Mesodermal cell (in vitro differentiated cells): ENCODE measurements around the gene EPC1.
A peak's percentile ranks its signal among the peaks of the same experiment; 100 is the strongest.

Source experiments
- H3K27ac ChIP-seq: 2 replicates; pipeline ENCODE4 v1.7.0; 2013; ENCODE audit warnings: mild to moderate bottlenecking, low read depth, low read length, moderate library complexity; ENCODE audit not compliant: severe bottlenecking
- H3K36me3 ChIP-seq: 2 replicates; pipeline ENCODE4 v1.7.1; 2013; ENCODE audit warnings: mild to moderate bottlenecking, low read length, moderate library complexity; ENCODE audit not compliant: control insufficient read depth, insufficient read depth
- H3K4me1 ChIP-seq: one replicate; pipeline ENCODE4 v1.7.1; 2013; ENCODE audit warnings: mild to moderate bottlenecking, low read length; ENCODE audit not compliant: insufficient read depth, control insufficient read depth, poor library complexity, severe bottlenecking
- H3K4me3 ChIP-seq: 2 replicates; pipeline ENCODE4 v1.7.0; 2013; ENCODE audit warnings: low read length, control low read depth, mild to moderate bottlenecking; ENCODE audit not compliant: insufficient read depth, poor library complexity, severe bottlenecking; ENCODE audit errors: extremely low read depth
- H3K9me3 ChIP-seq: 2 replicates; pipeline ENCODE4 v1.7.1; 2013; ENCODE audit warnings: mild to moderate bottlenecking, low read length, moderate library complexity; ENCODE audit not compliant: control insufficient read depth
- WGBS, 2 experiments: methylation state at CpG; one replicate each; pipeline ENCODE4 v1.1.5; 2013; ENCODE audit warnings: missing lambda C conversion rate in 2 of 2; ENCODE audit not compliant: insufficient coverage in 2 of 2; 5-methylcytosine and 5-hydroxymethylcytosine counted together

Gene EPC1

DNA sequence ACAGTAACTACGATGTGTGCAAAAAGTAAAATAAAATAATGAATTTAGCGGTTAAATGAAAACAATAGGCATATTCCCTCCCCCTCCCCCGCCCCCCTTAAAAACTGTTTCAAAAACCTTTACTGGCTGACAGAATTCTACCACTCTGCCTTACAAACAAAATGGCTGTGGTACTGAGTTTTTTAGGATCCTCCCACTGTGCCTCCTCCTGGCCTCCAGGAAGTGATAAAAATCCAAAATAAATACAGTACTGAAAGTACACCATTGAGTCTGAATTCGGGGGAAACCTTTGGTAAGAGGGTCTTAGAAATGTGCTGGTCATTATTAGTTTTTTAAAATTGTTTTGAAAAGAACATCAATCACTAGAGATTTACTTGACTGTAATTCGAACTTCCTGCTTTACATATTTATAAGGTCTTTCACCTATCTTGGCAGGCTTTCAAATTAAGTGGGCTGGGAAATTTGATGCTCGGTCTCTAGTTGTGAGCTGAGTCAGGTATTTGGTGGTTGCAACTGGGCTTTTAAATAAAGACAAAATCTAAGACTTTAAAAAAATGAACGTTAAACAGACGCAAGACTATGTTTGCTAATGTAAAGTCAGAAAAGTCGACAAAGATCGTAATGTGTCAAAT is 32.5 kb upstream of the EPC1 start:
- Histone ChIP-seq H3K4me1 (no peaks in the 10 kb centered on the region), H3K4me3 (peak overlapping the region; percentile 61), H3K36me3 (peaks cover 1% of the 10 kb centered on the region), H3K27ac (peak overlapping the region; percentile 81), H3K9me3 (no peaks in the 10 kb centered on the region)
- 0% methylated on average over 3 of the region's 10 CpGs; no CpG with 5 or more reads in 1 of the 2 experiments for WGBS, 2 experiments

DNA sequence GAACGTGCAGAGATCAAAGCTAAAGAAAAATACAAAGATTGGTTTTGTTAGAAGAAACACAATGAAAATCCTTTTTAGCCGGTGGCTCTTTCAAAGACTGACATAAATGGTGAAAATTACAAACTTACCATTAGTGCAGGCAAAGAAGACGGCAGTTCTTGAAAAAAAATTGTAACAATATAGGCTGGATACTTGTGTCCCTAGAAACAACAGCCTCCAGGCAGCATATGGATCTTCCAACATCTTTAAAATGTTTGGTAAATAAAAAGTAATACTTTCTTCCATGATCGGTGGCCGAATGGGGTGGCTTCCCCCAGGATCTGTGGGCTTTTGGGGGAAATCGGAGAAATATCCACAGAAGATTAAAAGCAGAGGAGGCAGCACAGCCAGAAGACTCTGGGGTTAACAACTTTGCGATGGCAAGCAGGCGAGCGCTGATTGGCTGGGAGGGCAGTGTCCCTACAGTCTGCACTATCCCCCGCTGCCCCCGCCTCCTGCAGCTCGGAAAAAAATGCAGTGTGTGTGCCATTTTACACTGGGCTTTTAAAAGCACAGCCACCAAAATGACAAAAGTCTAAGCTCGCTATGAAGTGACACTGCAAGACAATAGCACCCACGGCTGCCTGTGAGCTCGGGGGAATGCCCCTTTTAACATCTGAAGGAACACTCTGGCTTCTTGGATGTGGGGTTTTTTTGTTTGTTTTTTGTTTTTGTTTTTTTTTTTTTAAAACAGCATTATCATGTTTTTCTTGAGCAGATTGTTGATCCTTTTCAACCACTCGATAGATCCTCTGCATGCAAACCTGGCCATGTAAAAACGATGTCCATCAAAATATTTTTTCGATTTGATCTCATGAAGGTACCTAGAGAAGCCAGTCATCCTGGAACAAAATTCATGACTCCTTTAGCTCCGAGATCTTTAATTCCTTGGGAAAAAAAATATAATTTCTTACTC is 31.7 kb upstream of the EPC1 start:
- Histone ChIP-seq H3K27ac (peak overlapping the region; percentile 81), H3K9me3 (no peaks in the 10 kb centered on the region), H3K4me1 (no peaks in the 10 kb centered on the region), H3K4me3 (peak overlapping the region; percentile 61), H3K36me3 (peaks cover 4% of the 10 kb centered on the region)
- WGBS, 2 experiments: 0% methylated on average over 10 to 12 of the region's 19 CpGs

- H3K4me3 ChIP-seq: peak overlapping the region; percentile 61
- H3K4me1 ChIP-seq: no peaks in the 10 kb centered on the region
- 0% methylated on average over 1 to 3 of the region's 6 CpGs for WGBS, 2 experiments
- H3K27ac ChIP-seq: peak overlapping the region; percentile 62
- H3K36me3 ChIP-seq: peaks cover 5% of the 10 kb centered on the region
- H3K9me3 ChIP-seq: no peaks in the 10 kb centered on the region
Observed at GRCh38 chr10:32377458-32378259, 30.7 kb upstream of the EPC1 start.

- Histone ChIP-seq H3K36me3 (peaks cover 12% of the 10 kb centered on the region), H3K4me3 (peak overlapping the region; percentile 61), H3K27ac (peak overlapping the region; percentile 25), H3K4me1 (no peaks in the 10 kb centered on the region), H3K9me3 (no peaks in the 10 kb centered on the region)
- 50 to 76% methylated on average over 1 to 2 of the region's 3 CpGs for WGBS, 2 experiments
Observed at GRCh38 chr10:32376771-32377170, 29.8 kb upstream of the EPC1 start.

DNA sequence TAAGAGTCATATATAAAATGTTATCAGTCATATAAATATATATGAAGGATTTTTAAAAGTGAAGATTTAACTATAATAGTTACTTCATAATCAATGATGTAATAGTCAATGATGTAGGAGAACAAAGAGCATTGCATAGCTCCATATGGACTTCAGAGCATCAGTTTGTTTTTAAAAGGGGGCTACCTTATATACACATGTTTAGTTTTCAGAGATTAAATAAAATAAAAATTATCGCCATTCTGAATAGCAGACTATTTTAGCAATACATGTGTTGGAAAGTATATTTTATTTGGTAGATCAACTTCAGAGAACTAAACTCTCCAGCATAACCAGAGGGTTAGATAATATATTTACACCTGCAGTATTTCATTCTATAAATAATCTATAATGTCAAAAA is 29.1 kb upstream of the EPC1 start:
- Histone ChIP-seq H3K36me3 (peaks cover 12% of the 10 kb centered on the region), H3K4me3 (peak overlapping the region; percentile 61), H3K27ac (no peak overlapping the region), H3K9me3 (no peaks in the 10 kb centered on the region), H3K4me1 (no peaks in the 10 kb centered on the region)
- no CpG with 5 or more reads among the region's 1 CpG for WGBS, 2 experiments

GRCh38 chr10:32375631-32376030 is 28.7 kb upstream of the EPC1 start:
- Histone ChIP-seq H3K4me3 (no peak overlapping the region), H3K36me3 (peaks cover 16% of the 10 kb centered on the region), H3K4me1 (no peaks in the 10 kb centered on the region), H3K27ac (no peak overlapping the region), H3K9me3 (no peaks in the 10 kb centered on the region)

DNA sequence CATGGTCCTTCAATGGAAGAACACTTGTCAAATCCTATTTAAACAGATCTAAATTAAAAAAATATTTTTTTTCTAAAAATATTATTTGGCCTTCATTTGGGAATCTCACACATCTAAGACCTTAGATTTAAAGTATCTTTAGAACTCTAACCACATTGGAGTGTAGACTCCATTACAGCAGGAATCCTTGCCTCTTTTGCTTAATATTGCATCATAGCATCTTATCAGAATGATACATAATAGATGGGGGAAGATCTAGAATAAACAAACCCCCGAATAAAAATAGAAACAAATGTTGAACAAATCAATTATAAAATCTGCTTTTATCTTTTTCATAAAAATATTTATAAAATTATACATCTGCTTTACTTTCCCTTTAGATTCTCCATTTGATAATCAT is 27.6 kb upstream of the EPC1 start:
- H3K4me1 ChIP-seq: no peaks in the 10 kb centered on the region
- H3K27ac ChIP-seq: no peak overlapping the region
- H3K4me3 ChIP-seq: no peak overlapping the region
- no peaks in the 10 kb centered on the region for H3K9me3 ChIP-seq
- WGBS, 2 experiments: no CpG with 5 or more reads among the region's 1 CpG
- peaks cover 17% of the 10 kb centered on the region for H3K36me3 ChIP-seq

- Histone ChIP-seq H3K36me3 (peaks cover 17% of the 10 kb centered on the region), H3K4me3 (no peak overlapping the region), H3K9me3 (no peaks in the 10 kb centered on the region), H3K27ac (no peak overlapping the region), H3K4me1 (no peaks in the 10 kb centered on the region)
- 75% methylated on average over 1 of the region's 2 CpGs; no CpG with 5 or more reads in 1 of the 2 experiments for WGBS, 2 experiments
Observed at GRCh38 chr10:32373496-32373895, 26.5 kb upstream of the EPC1 start.

- Histone ChIP-seq H3K9me3 (no peaks in the 10 kb centered on the region), H3K36me3 (peaks cover 17% of the 10 kb centered on the region), H3K4me1 (no peaks in the 10 kb centered on the region), H3K4me3 (no peak overlapping the region), H3K27ac (no peak overlapping the region)
Observed at GRCh38 chr10:32373031-32373430, 26.1 kb upstream of the EPC1 start.

DNA sequence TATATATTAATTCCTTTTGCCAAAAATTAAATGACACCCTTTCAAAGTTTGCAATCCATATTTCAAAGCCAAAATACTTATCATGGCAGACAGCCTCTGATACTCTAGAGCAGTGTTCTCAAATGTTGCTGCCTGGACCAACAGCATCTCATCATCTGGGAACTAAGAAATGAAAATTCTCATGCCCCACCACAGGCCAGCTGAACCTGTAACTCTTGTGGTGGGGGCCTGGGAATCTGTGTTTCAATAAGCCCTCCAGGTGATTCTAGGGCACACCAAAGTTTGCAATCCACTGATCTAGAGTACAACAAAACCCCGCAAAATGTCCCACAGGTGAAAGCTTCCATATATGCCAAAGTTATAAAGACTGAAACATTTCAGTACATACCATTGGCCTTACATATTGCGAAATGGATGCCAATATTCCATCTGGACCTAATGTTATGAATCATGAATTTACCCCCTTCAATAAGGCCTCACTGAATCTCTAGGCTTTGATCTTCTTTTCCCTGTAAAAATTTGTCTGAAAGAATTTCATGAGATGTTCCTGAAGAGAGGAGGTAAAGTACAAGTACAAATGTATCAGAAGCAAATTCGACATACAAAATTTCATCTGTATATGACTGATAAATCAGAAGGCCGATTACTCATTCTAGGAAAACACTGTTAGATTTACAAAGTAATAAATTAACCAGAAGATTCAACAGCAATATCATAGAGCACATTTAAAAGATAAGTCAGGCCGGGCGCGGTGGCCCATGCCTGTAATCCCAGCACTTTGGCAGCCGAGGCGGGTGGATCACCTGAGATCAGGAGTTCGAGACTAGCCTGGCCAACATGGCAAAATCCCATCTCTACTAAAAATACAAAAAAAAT is 25.3 kb upstream of the EPC1 start:
- no peak overlapping the region for H3K27ac ChIP-seq
- H3K4me3 ChIP-seq: no peak overlapping the region
- no peaks in the 10 kb centered on the region for H3K4me1 ChIP-seq
- WGBS, 2 experiments: 75 to 83% methylated on average over 3 of the region's 10 CpGs
- H3K9me3 ChIP-seq: no peaks in the 10 kb centered on the region
- H3K36me3 ChIP-seq: peaks cover 17% of the 10 kb centered on the region
